Natural killer cell (primary cell): ENCODE measurements around the gene GADL1. TPM values are rescaled to one million over a fixed set of nuclear protein-coding genes. Genes with fewer than 3 reads are reported as not detected.

Experiments used
- ATAC-seq, 3 donors: fragments of 150-1000 bp in 2 of 3; fragments of 200-7000 bp in 1 of 3; cut with Tn5 transposase; 1 replicate in 1 of 3; 2 replicates in 2 of 3; pipeline ENCODE4 v1.10.0; 2021; ENCODE audit warnings: mild to moderate bottlenecking in 2 of 3, moderate library complexity in 2 of 3
- DNase-seq, 2 donors: peaks; one replicate each; pipeline versions ENCODE4 v3.0.0 to v3.0.0-alpha.2; 2013 to 2021; ENCODE audit warnings: mixed read lengths in 1 of 2
- H3K27ac ChIP-seq: one replicate; pipeline ENCODE4 v1.5.1; 2013; ENCODE audit warnings: mild to moderate bottlenecking, low read length
- H3K27me3 ChIP-seq: one replicate; pipeline ENCODE4 v1.6.1; 2013; ENCODE audit warnings: low read length; ENCODE audit not compliant: control insufficient read depth, insufficient read depth
- H3K36me3 ChIP-seq: one replicate; pipeline ENCODE4 v1.6.1; 2013; ENCODE audit warnings: low read length; ENCODE audit not compliant: control insufficient read depth, insufficient read depth
- H3K4me1 ChIP-seq: one replicate; pipeline ENCODE4 v1.6.1; 2013; ENCODE audit warnings: low read length; ENCODE audit not compliant: control insufficient read depth, insufficient read depth
- H3K4me3 ChIP-seq: one replicate; pipeline ENCODE4 v1.5.1; 2013; ENCODE audit warnings: low read length
- H3K9me3 ChIP-seq: one replicate; pipeline ENCODE4 v1.6.1; 2013; ENCODE audit warnings: low read length; ENCODE audit not compliant: control insufficient read depth, insufficient read depth
- H3K27ac Mint-ChIP-seq, 2 donors: one replicate each; pipeline ENCODE4 v1.8.0; 2022; ENCODE audit warnings: mild to moderate bottlenecking in 2 of 2, mixed read lengths in 2 of 2, moderate library complexity in 1 of 2
- H3K27me3 Mint-ChIP-seq, 2 donors: one replicate each; pipeline ENCODE4 v1.8.0; 2022; ENCODE audit warnings: low read depth in 2 of 2, mixed read lengths in 2 of 2
- H3K36me3 Mint-ChIP-seq: one replicate; pipeline ENCODE4 v1.8.0; 2022; ENCODE audit warnings: mixed read lengths
- H3K4me1 Mint-ChIP-seq, 2 donors: one replicate each; pipeline ENCODE4 v1.8.0; 2022; ENCODE audit warnings: mixed read lengths in 2 of 2
- H3K4me3 Mint-ChIP-seq: one replicate; pipeline ENCODE4 v1.8.0; 2022; ENCODE audit warnings: mild to moderate bottlenecking, moderate library complexity, mixed read lengths
- H3K9me3 Mint-ChIP-seq, 2 donors: one replicate each; pipeline ENCODE4 v1.8.0; 2022; ENCODE audit warnings: mixed read lengths in 2 of 2
- WGBS: methylation state at CpG from one replicate; pipeline ENCODE4 v1.1.7; 2013; ENCODE audit warnings: missing lambda C conversion rate; ENCODE audit not compliant: insufficient coverage; 5-methylcytosine and 5-hydroxymethylcytosine counted together
- intact Hi-C: fragments of 100-400 bp; cut with micrococcal nuclease; formaldehyde crosslinking; loops from one replicate; pipeline ENCODE4 v1.14.2; 2022
- total RNA-seq, 4 donors: library from RNA; stranded (reverse); fragments of 120-200 nt in 1 of 4; gene quantifications; one replicate each; pipeline versions ENCODE4 v1.2.3 to v1.2.4, GENCODE V29; 2013 to 2022
- TF ChIP-seq, protein P1 (sequence below): fragments of 200-600 bp; IDR thresholded peaks from one replicate; pipeline ENCODE4 v1.8.0; 2022; ENCODE audit warnings: antibody characterized with exemption

Gene GADL1
- total RNA-seq, 3 donors from 2014 or later (not counting 1 experiment from before 2014, with no cell fraction given) = not detected

DNA sequence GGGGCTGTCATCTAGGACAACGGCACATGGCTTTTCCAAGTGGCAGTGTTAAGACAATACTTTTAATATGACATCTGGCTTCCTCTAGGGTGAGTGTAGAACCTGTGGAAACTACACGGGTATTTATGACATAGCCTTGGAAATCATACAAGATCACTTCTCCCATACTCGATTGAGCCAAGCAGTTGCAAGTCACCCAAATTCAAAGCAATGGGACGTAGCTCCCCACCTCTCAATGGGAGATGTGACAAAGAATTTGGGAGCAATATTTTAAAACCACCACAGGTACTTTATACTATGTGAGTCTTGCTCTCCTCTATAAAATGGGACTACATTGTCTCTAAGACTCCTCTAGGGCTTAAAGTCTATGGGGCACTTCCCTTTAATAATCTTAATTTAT lies 194.5 kb downstream of the GADL1 start:
- DNase-seq (no peak), ATAC-seq (no peak)
- WGBS = 92% methylated on average over 2 of the region's 4 CpGs
- H3K36me3 Mint-ChIP-seq = peaks cover 5% of the 10 kb centered on the region
- no peaks in the 10 kb centered on the region for H3K4me1 ChIP-seq
- H3K4me1 Mint-ChIP-seq = peaks cover 35 to 53% of the 10 kb centered on the region in 2 donors
- H3K27me3 Mint-ChIP-seq = no peaks in the 10 kb centered on the region
- intact Hi-C loops = no loop called here
- H3K27me3 ChIP-seq = no peaks in the 10 kb centered on the region
- TF ChIP-seq, protein P1, sequence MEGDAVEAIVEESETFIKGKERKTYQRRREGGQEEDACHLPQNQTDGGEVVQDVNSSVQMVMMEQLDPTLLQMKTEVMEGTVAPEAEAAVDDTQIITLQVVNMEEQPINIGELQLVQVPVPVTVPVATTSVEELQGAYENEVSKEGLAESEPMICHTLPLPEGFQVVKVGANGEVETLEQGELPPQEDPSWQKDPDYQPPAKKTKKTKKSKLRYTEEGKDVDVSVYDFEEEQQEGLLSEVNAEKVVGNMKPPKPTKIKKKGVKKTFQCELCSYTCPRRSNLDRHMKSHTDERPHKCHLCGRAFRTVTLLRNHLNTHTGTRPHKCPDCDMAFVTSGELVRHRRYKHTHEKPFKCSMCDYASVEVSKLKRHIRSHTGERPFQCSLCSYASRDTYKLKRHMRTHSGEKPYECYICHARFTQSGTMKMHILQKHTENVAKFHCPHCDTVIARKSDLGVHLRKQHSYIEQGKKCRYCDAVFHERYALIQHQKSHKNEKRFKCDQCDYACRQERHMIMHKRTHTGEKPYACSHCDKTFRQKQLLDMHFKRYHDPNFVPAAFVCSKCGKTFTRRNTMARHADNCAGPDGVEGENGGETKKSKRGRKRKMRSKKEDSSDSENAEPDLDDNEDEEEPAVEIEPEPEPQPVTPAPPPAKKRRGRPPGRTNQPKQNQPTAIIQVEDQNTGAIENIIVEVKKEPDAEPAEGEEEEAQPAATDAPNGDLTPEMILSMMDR = no peak
- H3K36me3 ChIP-seq = peaks cover 18% of the 10 kb centered on the region
- H3K27ac Mint-ChIP-seq = peak overlapping the region in 1 of 2 donors; percentile 21
- H3K4me3 ChIP-seq = no peak overlapping the region
- H3K9me3 Mint-ChIP-seq = no peaks in the 10 kb centered on the region
- no peaks in the 10 kb centered on the region for H3K9me3 ChIP-seq
- H3K4me3 Mint-ChIP-seq = no peak overlapping the region
- no peak overlapping the region for H3K27ac ChIP-seq

DNA sequence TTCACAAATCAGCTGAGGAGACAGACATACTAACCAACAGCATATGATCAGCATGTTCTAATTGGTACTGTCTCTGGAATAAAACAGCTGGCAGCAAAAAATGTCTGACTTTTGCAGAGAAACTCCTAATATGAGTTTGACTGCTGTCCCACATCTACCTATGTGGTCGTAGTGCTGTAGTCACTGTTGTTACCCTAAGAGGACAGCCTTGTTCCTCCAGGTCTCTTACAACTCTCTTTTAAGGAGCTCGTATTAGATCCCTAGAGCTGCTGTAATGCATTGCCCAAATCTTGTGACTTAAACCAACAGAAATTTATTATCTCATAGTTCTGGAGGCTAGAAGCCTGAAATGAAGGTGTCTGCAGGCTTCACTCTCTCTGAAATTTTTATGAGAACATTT lies 195.9 kb downstream of the GADL1 start:
- no peak overlapping the region for H3K4me3 Mint-ChIP-seq
- peak overlapping the region; percentile 30 to 78 for H3K27ac Mint-ChIP-seq
- 54% methylated on average over 2 of the region's 2 CpGs for WGBS
- TF ChIP-seq, protein P1 = no peak
- H3K4me1 ChIP-seq = no peaks in the 10 kb centered on the region
- H3K36me3 Mint-ChIP-seq = peaks cover 13% of the 10 kb centered on the region
- H3K27ac ChIP-seq = no peak overlapping the region
- no peak for ATAC-seq
- no peaks in the 10 kb centered on the region for H3K27me3 ChIP-seq
- peaks cover 35 to 46% of the 10 kb centered on the region in 2 donors for H3K4me1 Mint-ChIP-seq
- no peaks in the 10 kb centered on the region for H3K9me3 Mint-ChIP-seq
- no peak for DNase-seq
- H3K4me3 ChIP-seq = no peak overlapping the region
- intact Hi-C loops = no loop called here
- H3K9me3 ChIP-seq = no peaks in the 10 kb centered on the region
- H3K36me3 ChIP-seq = peaks cover 32% of the 10 kb centered on the region
- H3K27me3 Mint-ChIP-seq = no peaks in the 10 kb centered on the region

DNA sequence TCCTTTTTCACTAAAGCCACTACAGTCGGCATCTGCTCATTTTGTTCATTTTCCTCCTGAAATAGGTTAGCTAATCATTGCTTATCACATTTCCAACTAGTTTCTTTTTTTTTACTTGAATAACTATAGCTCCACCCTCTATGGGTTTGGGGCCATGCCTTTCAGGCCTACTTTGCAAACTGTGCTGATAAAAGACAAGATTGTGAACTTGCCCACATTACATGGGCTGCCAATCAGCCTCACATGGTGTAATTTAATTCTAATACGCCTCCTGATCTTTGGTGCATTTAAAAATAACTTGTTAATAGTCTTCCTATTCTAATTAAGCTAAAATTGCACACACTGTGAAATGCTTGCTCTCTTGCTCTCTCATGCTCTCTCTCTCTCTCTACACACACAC lies 197.6 kb downstream of the GADL1 start:
- Mint-ChIP-seq H3K4me3 (no peak overlapping the region), H3K4me1 (peaks cover 42 to 47% of the 10 kb centered on the region in 2 donors), H3K27me3 (no peaks in the 10 kb centered on the region), H3K27ac (peak overlapping the region; percentile 56 to 78), H3K36me3 (peaks cover 13% of the 10 kb centered on the region), H3K9me3 (no peaks in the 10 kb centered on the region)
- Histone ChIP-seq H3K27ac (no peak overlapping the region), H3K4me3 (no peak overlapping the region), H3K36me3 (peaks cover 47% of the 10 kb centered on the region), H3K9me3 (no peaks in the 10 kb centered on the region), H3K27me3 (no peaks in the 10 kb centered on the region), H3K4me1 (no peaks in the 10 kb centered on the region)
- TF ChIP-seq, protein P1 = no peak
- 80% methylated on average over 2 of the region's 2 CpGs for WGBS
- intact Hi-C loops = no loop called here
- ATAC-seq (no peak), DNase-seq (no peak)

DNA sequence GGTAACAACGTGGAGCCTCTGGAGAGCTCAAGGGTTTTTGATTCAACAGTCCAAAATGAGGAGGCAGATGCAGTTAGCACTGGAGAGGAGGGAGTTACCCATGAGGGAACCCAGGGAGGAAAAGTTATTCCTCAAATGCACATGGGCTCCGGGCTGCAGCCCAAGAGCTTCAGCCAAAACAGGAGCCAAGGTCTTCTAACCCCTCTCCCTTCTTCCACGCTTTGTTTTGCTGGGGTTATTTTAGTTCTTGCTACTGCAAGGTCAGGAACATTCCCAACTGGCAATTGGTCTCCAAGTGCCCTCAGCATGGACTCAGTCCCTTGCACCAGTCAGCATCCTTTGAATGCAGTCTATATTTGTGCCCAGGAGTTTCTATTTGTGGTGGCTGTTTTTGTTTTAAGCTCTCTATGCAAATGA lies 198.1 kb downstream of the GADL1 start:
- no peaks in the 10 kb centered on the region for H3K9me3 ChIP-seq
- H3K27ac ChIP-seq = no peak overlapping the region
- no peak overlapping the region for H3K4me3 ChIP-seq
- TF ChIP-seq, protein P1 = no peak
- ATAC-seq = no peak
- H3K36me3 Mint-ChIP-seq = peaks cover 13% of the 10 kb centered on the region
- H3K27me3 Mint-ChIP-seq = no peaks in the 10 kb centered on the region
- H3K27ac Mint-ChIP-seq = peak overlapping the region in 1 of 2 donors; percentile 78
- H3K27me3 ChIP-seq = no peaks in the 10 kb centered on the region
- peaks cover 51% of the 10 kb centered on the region for H3K36me3 ChIP-seq
- H3K4me3 Mint-ChIP-seq = no peak overlapping the region
- intact Hi-C loops = no loop called here
- H3K4me1 Mint-ChIP-seq = peaks cover 40 to 46% of the 10 kb centered on the region in 2 donors
- no peaks in the 10 kb centered on the region for H3K4me1 ChIP-seq
- H3K9me3 Mint-ChIP-seq = no peaks in the 10 kb centered on the region
- WGBS = 100% methylated on average over 3 of the region's 3 CpGs
- DNase-seq = no peak
